GM18508 (cell line): ENCODE results near the gene HOXA9.

Experiments
- ATAC-seq: cut with Tn5 transposase; IDR thresholded peaks from one replicate; pipeline ENCODE4 v1.9.1; 2021; ENCODE audit warnings: moderate number of reproducible peaks; ENCODE audit not compliant: insufficient read depth, unreplicated experiment

The HOXA9 gene

GRCh38 chr7:27179030-27179429 is 13.7 kb upstream of the HOXA9 start:
- no peak for ATAC-seq

GRCh38 chr7:27178366-27178765 is 13.0 kb upstream of the HOXA9 start:
- no peak for ATAC-seq

GRCh38 chr7:27177795-27178320 is 12.5 kb upstream of the HOXA9 start:
- ATAC-seq = no peak

- ATAC-seq = no peak
Measured at GRCh38 chr7:27176962-27177794, 11.8 kb upstream of the HOXA9 start.

- ATAC-seq = no peak
Measured at GRCh38 chr7:27176524-27176845, 11.1 kb upstream of the HOXA9 start.

- ATAC-seq = no peak
Measured at GRCh38 chr7:27175626-27176523, 10.5 kb upstream of the HOXA9 start.

GRCh38 chr7:27174874-27175625 is 9.7 kb upstream of the HOXA9 start:
- ATAC-seq = no peak

GRCh38 chr7:27173956-27174873 is 8.9 kb upstream of the HOXA9 start, which contains the start of gene HOXA10:
Gene HOXA10, minus strand, starts transcription at chr7:27174320. Its CDS starts 14 bp downstream, at chr7:27174306.
- ATAC-seq = no peak

GRCh38 chr7:27173511-27173955 is 8.2 kb upstream of the HOXA9 start:
- no peak for ATAC-seq

GRCh38 chr7:27172823-27173510 is 7.6 kb upstream of the HOXA9 start:
- no peak for ATAC-seq

- ATAC-seq = no peak
Measured at GRCh38 chr7:27172315-27172774, 7.0 kb upstream of the HOXA9 start.

- ATAC-seq = no peak
Measured at GRCh38 chr7:27171637-27172314, 6.4 kb upstream of the HOXA9 start.

GRCh38 chr7:27171325-27171636 is 5.9 kb upstream of the HOXA9 start:
- ATAC-seq = no peak

- ATAC-seq = no peak
Measured at GRCh38 chr7:27170426-27171324, 5.3 kb upstream of the HOXA9 start.

- ATAC-seq = no peak
Measured at GRCh38 chr7:27169658-27170425, 4.5 kb upstream of the HOXA9 start.

- no peak for ATAC-seq
Measured at GRCh38 chr7:27168265-27168947, 3.1 kb upstream of the HOXA9 start.
